Effector CD8-positive, alpha-beta T cell (primary cell): ENCODE measurements around the gene KDM7A.
"Not testable (repeated sequence)": the region's sequence is repeated elsewhere in the genome, so short reads cannot be mapped to it uniquely, and the experiment has no call there.

Experiments
- DNase-seq: peaks from one replicate; lab custom pipeline; 2025; lab: John Stamatoyannopoulos, UW

KDM7A gene

GRCh38 chr7:140200061-140200989, 23.5 kb upstream of the KDM7A start:
- no peak for DNase-seq

GRCh38 chr7:140197938-140198337, 21.2 kb upstream of the KDM7A start:
- DNase-seq, result no peak

GRCh38 chr7:140197218-140197890, 20.6 kb upstream of the KDM7A start:
- DNase-seq, result no peak

GRCh38 chr7:140196361-140197217, 19.8 kb upstream of the KDM7A start:
- no peak for DNase-seq

- DNase-seq, result no peak
Measured at GRCh38 chr7:140195859-140196258, 19.1 kb upstream of the KDM7A start.

GRCh38 chr7:140192620-140193019, 15.8 kb upstream of the KDM7A start:
- no peak for DNase-seq

- no peak for DNase-seq
Measured at GRCh38 chr7:140192176-140192575, 15.4 kb upstream of the KDM7A start.

- DNase-seq, result no peak
Measured at GRCh38 chr7:140190588-140190987, 13.8 kb upstream of the KDM7A start.

- DNase-seq, result no peak
Measured at GRCh38 chr7:140189917-140190316, 13.1 kb upstream of the KDM7A start.

- DNase-seq, result no peak
Measured at GRCh38 chr7:140182917-140183316, 6.1 kb upstream of the KDM7A start.

- DNase-seq, result no peak
Measured at GRCh38 chr7:140179339-140179738, 2.6 kb upstream of the KDM7A start.

- no peak for DNase-seq
Measured at GRCh38 chr7:140176122-140176701, 571 bp downstream of the KDM7A start.

- DNase-seq, result peak; percentile 84
Measured at GRCh38 chr7:140175221-140176121, 1.3 kb downstream of the KDM7A start.

GRCh38 chr7:140174217-140174616, 2.6 kb downstream of the KDM7A start:
- no peak for DNase-seq

GRCh38 chr7:140170375-140170774, 6.4 kb downstream of the KDM7A start:
- no peak for DNase-seq

- DNase-seq, result no peak
Measured at GRCh38 chr7:140168816-140169215, 8.0 kb downstream of the KDM7A start.

GRCh38 chr7:140165422-140165821, 11.4 kb downstream of the KDM7A start:
- no peak for DNase-seq

- DNase-seq, result not testable (repeated sequence)
Measured at GRCh38 chr7:140162081-140162480, 14.7 kb downstream of the KDM7A start.

GRCh38 chr7:140161047-140161446, 15.7 kb downstream of the KDM7A start:
- no peak for DNase-seq

- DNase-seq, result no peak
Measured at GRCh38 chr7:140160308-140160707, 16.5 kb downstream of the KDM7A start.

- no peak for DNase-seq
Measured at GRCh38 chr7:140159497-140159896, 17.3 kb downstream of the KDM7A start.
